Stimulated activated CD4-positive, alpha-beta T cell treated with anti-CD3 and anti-CD28 coated beads, TNF-alpha, amount 100 ng/mL, for 48 hours (primary cell): ENCODE data around the gene TAF7L.

Source experiments
- DNase-seq, 3 donors: peaks; one replicate each; pipeline ENCODE4 v3.0.0-alpha.2; 2020; ENCODE audit warnings: low read depth in 3 of 3

TAF7L gene

GRCh38 chrX:101223226-101223625, 67.9 kb downstream of the TAF7L start:
- DNase-seq: no peak

- DNase-seq: no peak
Measured at GRCh38 chrX:101220662-101221260, 70.4 kb downstream of the TAF7L start.

DNA sequence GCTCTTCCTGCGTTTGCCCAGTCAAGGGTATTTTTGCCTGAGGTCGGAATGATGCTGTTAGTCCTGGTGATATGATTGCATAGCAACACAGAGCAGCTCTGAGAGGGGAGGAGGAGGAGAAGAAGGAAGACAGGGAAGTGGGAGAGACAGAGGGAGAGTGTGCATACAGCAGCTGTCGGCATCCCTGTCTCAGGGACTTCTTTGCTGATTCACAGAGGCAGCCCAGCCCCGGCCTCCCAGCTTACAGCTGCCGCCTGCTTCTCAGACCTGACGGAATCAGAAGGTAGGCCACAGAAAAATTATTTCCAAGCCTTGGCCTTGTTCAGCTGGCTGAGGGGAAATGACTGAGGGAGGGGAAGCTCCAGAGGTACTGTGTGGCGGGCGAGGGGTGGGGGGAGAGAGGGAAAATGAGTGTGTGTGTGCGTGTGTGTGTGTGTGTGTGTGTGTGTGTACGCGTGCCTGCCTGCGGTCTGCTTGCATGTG, 71.2 kb downstream of the TAF7L start:
- no peak for DNase-seq

GRCh38 chrX:101219116-101219863, 71.8 kb downstream of the TAF7L start, which contains the start of gene DRP2:
TSS of gene DRP2 (plus strand) at chrX:101219786. CDS start at chrX:101231648, 11,862 bp downstream.
- DNase-seq: no peak
